Activated CD4-positive, alpha-beta memory T cell treated with anti-CD3 and anti-CD28 coated beads, Interleukin-2, amount 10 ng/mL, durations not matched to agents 7 days and 5 days (primary cell): ENCODE measurements around the gene ASPM. TPM values are rescaled to one million over a fixed set of nuclear protein-coding genes. Genes with fewer than 3 reads are reported as not detected.

Experiments
- CTCF ChIA-PET: fragments of 350-600 bp; sonication (Branson Sonifier 250); formaldehyde crosslinking; loops from one replicate; lab custom pipeline; 2021; ENCODE audit warnings: antibody characterized with exemption, inconsistent platforms; lab: Charles Lee
- POLR2A ChIA-PET: fragments of 350-600 bp; sonication (Branson Sonifier 250); formaldehyde crosslinking; loops from one replicate; lab custom pipeline; 2021; ENCODE audit warnings: antibody characterized with exemption; lab: Charles Lee
- DNase-seq: peaks from one replicate; pipeline ENCODE4 v3.0.0-alpha.2; 2020
- H3K27ac Mint-ChIP-seq: one replicate; pipeline ENCODE4 v1.8.0; 2021; ENCODE audit warnings: mild to moderate bottlenecking, mixed read lengths
- H3K27me3 Mint-ChIP-seq: one replicate; pipeline ENCODE4 v1.8.0; 2021; ENCODE audit warnings: mixed read lengths
- H3K36me3 Mint-ChIP-seq: one replicate; pipeline ENCODE4 v1.8.0; 2021; ENCODE audit warnings: low read depth, mixed read lengths
- H3K4me1 Mint-ChIP-seq: one replicate; pipeline ENCODE4 v1.8.0; 2021; ENCODE audit warnings: mixed read lengths
- H3K4me3 Mint-ChIP-seq: one replicate; pipeline ENCODE4 v1.8.0; 2021; ENCODE audit warnings: mild to moderate bottlenecking, mixed read lengths
- H3K9me3 Mint-ChIP-seq: one replicate; pipeline ENCODE4 v1.8.0; 2021; ENCODE audit warnings: mixed read lengths
- total RNA-seq, 2 experiments: library from RNA; stranded (reverse); gene quantifications; one replicate each; pipeline ENCODE4 v1.2.3, GENCODE V29; 2021

Gene ASPM
- 10 to 100 TPM; 73.0 to 75.7 TPM for total RNA-seq

DNA sequence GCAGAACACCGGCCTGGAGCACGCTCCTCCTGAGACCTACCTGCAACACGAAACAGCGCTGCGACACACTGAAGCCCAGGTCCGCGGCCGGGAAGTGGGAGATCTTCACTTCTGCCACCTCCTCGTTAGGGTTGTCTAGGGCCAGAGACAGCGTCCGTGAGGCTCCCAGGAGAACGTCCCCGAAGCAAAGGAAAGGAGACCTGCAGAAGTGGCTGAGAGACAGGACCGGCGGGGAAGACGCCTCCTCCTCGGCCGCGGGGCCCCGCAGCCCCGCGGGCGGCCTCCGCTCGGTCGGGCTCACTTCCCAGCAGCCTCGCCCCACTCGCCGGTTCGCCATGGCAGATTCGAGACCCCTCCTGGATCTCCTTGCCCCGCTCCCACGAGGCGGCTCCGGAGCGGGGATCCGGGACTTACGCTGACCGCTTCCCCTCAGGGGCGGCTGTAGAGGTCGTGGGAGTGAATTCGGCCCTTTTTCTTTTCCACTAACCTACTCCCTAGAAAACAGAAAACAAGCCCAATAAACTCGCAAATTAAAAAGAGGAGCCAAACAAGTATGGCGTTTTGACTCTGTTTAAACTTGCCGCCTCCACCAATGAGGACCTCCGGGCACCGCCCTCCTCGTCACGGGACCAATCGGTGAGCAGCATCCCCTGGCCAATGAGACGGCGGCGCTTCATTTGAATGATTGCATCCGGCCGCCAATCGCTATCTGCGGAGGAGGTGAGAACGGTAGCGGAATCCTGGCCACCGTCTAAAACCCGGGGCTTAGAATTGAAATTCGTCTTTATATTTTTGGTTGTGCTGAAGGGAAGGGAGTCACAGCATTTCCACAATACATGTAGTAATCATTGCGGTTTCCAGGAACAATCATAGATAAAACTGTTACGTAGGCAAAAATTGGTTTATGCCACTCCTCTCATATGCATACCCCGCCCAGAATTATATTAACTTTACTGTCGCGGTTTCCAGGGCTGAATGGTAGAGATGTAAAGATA lies at the start of gene ASPM:
Gene ASPM (minus strand): TSS at position 569 of the 995 bp plus-strand sequence. CDS start 232 bp downstream, at position 337.
- Mint-ChIP-seq H3K4me3 (peak within 1 kb of the TSS; percentile 85), H3K27ac (peak within 1 kb of the TSS; percentile 96), H3K36me3 (peaks cover 33% of the 10 kb centered on the region), H3K4me1 (peaks cover 35% of the 10 kb centered on the region), H3K9me3 (no peaks in the 10 kb centered on the region), H3K27me3 (no peaks in the 10 kb centered on the region)
- ChIA-PET CTCF (interaction anchor here (1.0 kb wide), 1 partner anchor 34 kb away, joined by 3 read pairs; no protein-coding TSS in a partner anchor), POLR2A (interaction anchor here (0.9 kb wide), 1 partner anchor 65 kb away, joined by 3 read pairs; no protein-coding TSS in a partner anchor)
- DNase-seq, result peak; percentile 97

DNA sequence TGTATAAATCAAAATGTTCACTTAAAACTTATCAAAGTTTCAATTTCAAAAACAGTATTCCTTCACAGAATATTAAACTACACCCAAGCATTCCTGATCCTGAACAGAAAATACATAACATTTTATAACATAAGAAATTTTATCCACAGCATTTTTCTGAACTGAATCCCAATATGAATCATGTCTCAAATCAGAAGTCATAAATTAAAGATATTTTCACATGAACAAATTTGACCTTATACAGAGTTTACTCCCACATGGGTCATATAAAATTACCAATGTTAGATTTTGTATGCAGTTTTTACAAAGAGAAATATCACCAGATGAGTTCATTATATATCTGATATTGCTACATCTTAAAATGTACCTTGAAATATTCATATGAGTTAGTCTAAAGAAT lies 48.6 kb upstream of the ASPM start:
- Mint-ChIP-seq H3K27ac (no peak overlapping the region), H3K9me3 (no peaks in the 10 kb centered on the region), H3K4me3 (no peak overlapping the region), H3K36me3 (peaks cover 18% of the 10 kb centered on the region), H3K4me1 (peaks cover 50% of the 10 kb centered on the region), H3K27me3 (no peaks in the 10 kb centered on the region)
- DNase-seq, result no peak
- ChIA-PET POLR2A (no interaction called here), CTCF (no interaction called here)

GRCh38 chr1:197184190-197184589 lies 37.7 kb upstream of the ASPM start:
- CTCF ChIA-PET, result no interaction called here
- H3K4me1 Mint-ChIP-seq, result peaks cover 2% of the 10 kb centered on the region
- no peaks in the 10 kb centered on the region for H3K9me3 Mint-ChIP-seq
- H3K27me3 Mint-ChIP-seq, result no peaks in the 10 kb centered on the region
- H3K4me3 Mint-ChIP-seq, result no peak overlapping the region
- H3K27ac Mint-ChIP-seq, result no peak overlapping the region
- no peak for DNase-seq
- peaks cover 40% of the 10 kb centered on the region for H3K36me3 Mint-ChIP-seq
- POLR2A ChIA-PET, result no interaction called here

GRCh38 chr1:197183195-197183748 lies 36.8 kb upstream of the ASPM start:
- Mint-ChIP-seq H3K36me3 (peaks cover 36% of the 10 kb centered on the region), H3K27me3 (no peaks in the 10 kb centered on the region), H3K9me3 (no peaks in the 10 kb centered on the region), H3K27ac (no peak overlapping the region), H3K4me1 (peaks cover 2% of the 10 kb centered on the region), H3K4me3 (no peak overlapping the region)
- POLR2A ChIA-PET, result no interaction called here
- CTCF ChIA-PET, result no interaction called here
- no peak for DNase-seq

DNA sequence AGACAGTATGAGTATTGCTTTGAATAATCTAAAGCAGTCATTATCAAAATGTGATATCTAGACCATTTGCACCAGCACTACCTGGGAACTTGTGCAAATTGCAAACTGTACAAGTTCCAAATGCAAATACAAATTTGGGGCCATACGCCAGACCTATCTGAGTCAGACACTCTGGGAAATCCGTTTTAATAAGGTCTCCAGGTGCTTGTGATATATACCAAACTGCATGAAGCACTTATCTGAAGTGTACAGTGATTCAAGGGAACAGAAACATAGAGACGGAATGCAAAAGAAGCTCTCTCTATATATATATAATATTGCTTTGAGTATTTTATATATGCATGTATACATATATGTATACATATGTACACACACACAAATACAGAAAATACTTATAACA lies 36.2 kb upstream of the ASPM start:
- H3K4me3 Mint-ChIP-seq, result no peak overlapping the region
- H3K4me1 Mint-ChIP-seq, result peaks cover 2% of the 10 kb centered on the region
- peaks cover 30% of the 10 kb centered on the region for H3K36me3 Mint-ChIP-seq
- H3K27ac Mint-ChIP-seq, result no peak overlapping the region
- no peak for DNase-seq
- no peaks in the 10 kb centered on the region for H3K27me3 Mint-ChIP-seq
- H3K9me3 Mint-ChIP-seq, result no peaks in the 10 kb centered on the region
- ChIA-PET CTCF (interaction anchor here (1.0 to 1.1 kb wide), 2 partner anchors 9 to 10 kb away, joined by 3 to 4 read pairs; no protein-coding TSS in a partner anchor), POLR2A (no interaction called here)

DNA sequence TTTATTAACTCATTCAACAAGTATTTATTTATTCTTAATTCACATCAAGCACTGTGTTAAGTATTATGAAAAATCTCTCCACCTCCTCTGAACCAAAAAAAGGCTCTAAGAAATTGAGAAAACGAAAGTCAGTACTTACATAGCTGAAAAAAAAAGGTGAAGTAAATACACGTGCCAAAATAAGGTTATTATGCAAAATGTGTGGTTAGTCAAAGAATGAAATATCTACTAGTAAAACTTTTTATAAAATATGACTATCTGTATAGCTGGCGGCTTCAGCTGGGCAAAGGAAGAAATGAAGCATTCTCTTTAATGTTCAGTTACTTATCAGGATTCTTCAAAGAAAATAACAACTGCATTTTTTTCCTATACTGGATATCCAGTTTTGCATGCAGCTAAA lies 35.5 kb upstream of the ASPM start:
- ChIA-PET CTCF (interaction anchor here (0.6 to 1.1 kb wide), 4 partner anchors 9 to 177 kb away, joined by 3 to 5 read pairs (median 4); no protein-coding TSS in a partner anchor), POLR2A (no interaction called here)
- Mint-ChIP-seq H3K9me3 (no peaks in the 10 kb centered on the region), H3K4me3 (no peak overlapping the region), H3K4me1 (peaks cover 2% of the 10 kb centered on the region), H3K27ac (no peak overlapping the region), H3K36me3 (peaks cover 23% of the 10 kb centered on the region), H3K27me3 (no peaks in the 10 kb centered on the region)
- DNase-seq, result no peak

DNA sequence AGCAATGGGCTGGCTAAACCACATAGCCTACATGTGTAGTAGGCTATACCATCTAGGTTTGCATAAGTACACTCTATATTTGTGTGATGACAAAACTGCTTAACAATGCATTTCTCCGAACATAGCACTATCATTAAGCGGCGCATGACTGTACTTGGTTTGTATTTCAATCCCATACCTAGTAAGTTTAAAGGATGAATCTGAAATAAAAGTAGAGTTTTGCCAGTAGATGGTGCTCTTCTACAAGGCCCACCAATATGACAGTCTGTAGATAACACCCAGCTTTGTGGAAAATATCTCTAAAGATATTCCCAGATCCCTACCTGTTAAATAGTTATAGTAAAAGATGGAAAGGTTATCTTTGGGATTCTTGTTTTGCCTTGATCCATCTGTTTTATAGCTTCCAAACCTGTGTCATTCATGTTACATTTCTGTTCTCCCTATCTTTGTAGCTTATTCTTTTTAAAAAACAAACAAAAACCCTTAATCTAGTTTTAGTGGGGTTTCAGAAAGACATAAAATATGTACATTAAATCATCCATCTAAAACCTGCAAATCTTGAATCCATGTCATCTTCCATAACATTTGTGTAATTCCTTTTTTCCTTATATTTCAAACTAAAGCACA lies 33.9 kb upstream of the ASPM start:
- Mint-ChIP-seq H3K9me3 (no peaks in the 10 kb centered on the region), H3K4me3 (no peak overlapping the region), H3K27ac (no peak overlapping the region), H3K27me3 (no peaks in the 10 kb centered on the region), H3K36me3 (peaks cover 13% of the 10 kb centered on the region), H3K4me1 (peaks cover under 1% of the 10 kb centered on the region)
- DNase-seq, result no peak
- ChIA-PET POLR2A (no interaction called here), CTCF (interaction anchor here (0.7 to 2.5 kb wide), 15 partner anchors 10 to 177 kb away, joined by 3 to 39 read pairs (median 6); no protein-coding TSS in a partner anchor)

DNA sequence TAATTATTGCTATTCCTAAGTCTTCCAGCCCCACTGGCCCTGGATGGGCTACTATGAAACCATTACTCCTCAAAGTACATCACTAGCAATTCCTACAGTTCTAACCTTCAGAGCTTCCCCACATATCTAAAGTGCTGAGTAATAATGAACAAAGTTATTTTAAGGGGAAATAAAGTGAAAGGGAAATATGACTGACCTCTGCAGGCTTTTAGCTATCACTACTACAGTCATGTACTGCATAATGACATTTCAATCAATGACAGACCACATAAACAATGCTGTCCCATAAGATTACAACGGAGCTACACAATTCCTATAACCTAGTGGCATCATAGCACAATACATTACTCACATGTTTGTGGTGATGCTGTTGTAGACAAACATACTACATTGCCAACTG lies 32.5 kb upstream of the ASPM start:
- peaks cover 13% of the 10 kb centered on the region for H3K36me3 Mint-ChIP-seq
- H3K4me1 Mint-ChIP-seq, result no peaks in the 10 kb centered on the region
- H3K27me3 Mint-ChIP-seq, result no peaks in the 10 kb centered on the region
- no peak overlapping the region for H3K27ac Mint-ChIP-seq
- no peak overlapping the region for H3K4me3 Mint-ChIP-seq
- ChIA-PET POLR2A (interaction anchor here (1.5 kb wide), 1 partner anchor 8 kb away, joined by 3 read pairs; no protein-coding TSS in a partner anchor), CTCF (interaction anchor here (0.9 to 2.5 kb wide), 9 partner anchors 8 to 221 kb away, joined by 3 to 39 read pairs (median 6); no protein-coding TSS in a partner anchor)
- no peak for DNase-seq
- no peaks in the 10 kb centered on the region for H3K9me3 Mint-ChIP-seq

DNA sequence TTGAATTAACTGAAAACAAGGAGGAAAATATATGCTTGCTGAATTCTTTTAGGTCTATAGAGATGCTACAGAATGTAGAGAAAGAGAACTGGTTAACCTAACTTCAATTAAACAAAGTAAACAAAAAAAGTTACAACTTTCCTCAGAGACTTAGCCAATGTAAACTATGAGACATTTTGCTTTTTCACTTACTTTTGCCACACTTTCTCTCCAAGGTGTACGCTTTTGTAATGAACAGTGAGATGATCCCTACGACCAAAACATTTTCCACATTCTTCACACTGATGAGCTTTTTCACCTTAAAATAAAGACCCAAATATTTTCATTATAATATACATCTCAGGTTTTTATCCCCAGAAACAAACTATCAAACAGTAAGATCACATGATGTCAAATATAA lies 28.3 kb upstream of the ASPM start:
- Mint-ChIP-seq H3K4me1 (no peaks in the 10 kb centered on the region), H3K36me3 (peaks cover 33% of the 10 kb centered on the region), H3K9me3 (no peaks in the 10 kb centered on the region), H3K27me3 (no peaks in the 10 kb centered on the region), H3K27ac (no peak overlapping the region), H3K4me3 (no peak overlapping the region)
- POLR2A ChIA-PET, result interaction anchor here (1.4 kb wide), 1 partner anchor 25 kb away, joined by 3 read pairs; no protein-coding TSS in a partner anchor
- CTCF ChIA-PET, result no interaction called here
- no peak for DNase-seq

- no peaks in the 10 kb centered on the region for H3K9me3 Mint-ChIP-seq
- H3K27me3 Mint-ChIP-seq, result no peaks in the 10 kb centered on the region
- H3K36me3 Mint-ChIP-seq, result peaks cover 37% of the 10 kb centered on the region
- POLR2A ChIA-PET, result interaction anchor here (1.4 kb wide), 1 partner anchor 26 kb away, joined by 3 read pairs; no protein-coding TSS in a partner anchor
- CTCF ChIA-PET, result interaction anchor here (0.7 kb wide), 1 partner anchor 8 kb away, joined by 4 read pairs; no protein-coding TSS in a partner anchor
- no peak overlapping the region for H3K27ac Mint-ChIP-seq
- no peak for DNase-seq
- H3K4me1 Mint-ChIP-seq, result no peaks in the 10 kb centered on the region
- H3K4me3 Mint-ChIP-seq, result no peak overlapping the region
These were observed 27.4 kb upstream of the ASPM start for GRCh38 chr1:197173571-197174507.

GRCh38 chr1:197171531-197171930 lies 25.1 kb upstream of the ASPM start:
- no peaks in the 10 kb centered on the region for H3K27me3 Mint-ChIP-seq
- H3K4me3 Mint-ChIP-seq, result no peak overlapping the region
- H3K36me3 Mint-ChIP-seq, result peaks cover 42% of the 10 kb centered on the region
- no peaks in the 10 kb centered on the region for H3K9me3 Mint-ChIP-seq
- no peaks in the 10 kb centered on the region for H3K4me1 Mint-ChIP-seq
- no peak overlapping the region for H3K27ac Mint-ChIP-seq
- POLR2A ChIA-PET, result no interaction called here
- CTCF ChIA-PET, result no interaction called here
- no peak for DNase-seq

- CTCF ChIA-PET, result interaction anchor here (1.0 kb wide), 1 partner anchor 9 kb away, joined by 6 read pairs; no protein-coding TSS in a partner anchor
- Mint-ChIP-seq H3K27me3 (no peaks in the 10 kb centered on the region), H3K9me3 (no peaks in the 10 kb centered on the region), H3K4me1 (no peaks in the 10 kb centered on the region), H3K4me3 (no peak overlapping the region), H3K27ac (no peak overlapping the region), H3K36me3 (peaks cover 41% of the 10 kb centered on the region)
- POLR2A ChIA-PET, result interaction anchor here (1.1 kb wide), 1 partner anchor 9 kb away, joined by 3 read pairs; no protein-coding TSS in a partner anchor
- no peak for DNase-seq
These were observed 24.1 kb upstream of the ASPM start for GRCh38 chr1:197170538-197170937.
